Effector memory CD4-positive, alpha-beta T cell (primary cell): ENCODE data around the gene WHAMM.

Experiments
- DNase-seq, 3 donors: peaks; one replicate each; pipeline ENCODE4 v3.0.0-alpha.2; 2020
- H3K27ac ChIP-seq: 2 replicates; pipeline ENCODE4 v1.7.0; 2013; ENCODE audit warnings: mild to moderate bottlenecking, low read length, moderate library complexity; ENCODE audit not compliant: insufficient read depth, poor library complexity, severe bottlenecking
- H3K27me3 ChIP-seq: replicated peaks from 2 replicates; pipeline ENCODE4 v1.7.0; 2013; ENCODE audit warnings: mild to moderate bottlenecking, low read length; ENCODE audit not compliant: insufficient read depth, control insufficient read depth, poor library complexity, severe bottlenecking
- H3K36me3 ChIP-seq: 2 replicates; pipeline ENCODE4 v1.7.0; 2013; ENCODE audit warnings: mild to moderate bottlenecking, low read length, moderate library complexity; ENCODE audit not compliant: control insufficient read depth, insufficient read depth
- H3K4me1 ChIP-seq: 2 replicates; pipeline ENCODE4 v1.7.0; 2013; ENCODE audit warnings: low read length, mild to moderate bottlenecking; ENCODE audit not compliant: control insufficient read depth, insufficient read depth, poor library complexity, severe bottlenecking
- H3K4me3 ChIP-seq: 2 replicates; pipeline ENCODE4 v1.7.0; 2013; ENCODE audit warnings: low read length, low read depth, mild to moderate bottlenecking; ENCODE audit not compliant: insufficient read depth, poor library complexity, severe bottlenecking
- H3K9me3 ChIP-seq: 2 replicates; pipeline ENCODE4 v1.7.0; 2013; ENCODE audit warnings: mild to moderate bottlenecking, low read length, moderate library complexity; ENCODE audit not compliant: control insufficient read depth

Gene WHAMM

DNA sequence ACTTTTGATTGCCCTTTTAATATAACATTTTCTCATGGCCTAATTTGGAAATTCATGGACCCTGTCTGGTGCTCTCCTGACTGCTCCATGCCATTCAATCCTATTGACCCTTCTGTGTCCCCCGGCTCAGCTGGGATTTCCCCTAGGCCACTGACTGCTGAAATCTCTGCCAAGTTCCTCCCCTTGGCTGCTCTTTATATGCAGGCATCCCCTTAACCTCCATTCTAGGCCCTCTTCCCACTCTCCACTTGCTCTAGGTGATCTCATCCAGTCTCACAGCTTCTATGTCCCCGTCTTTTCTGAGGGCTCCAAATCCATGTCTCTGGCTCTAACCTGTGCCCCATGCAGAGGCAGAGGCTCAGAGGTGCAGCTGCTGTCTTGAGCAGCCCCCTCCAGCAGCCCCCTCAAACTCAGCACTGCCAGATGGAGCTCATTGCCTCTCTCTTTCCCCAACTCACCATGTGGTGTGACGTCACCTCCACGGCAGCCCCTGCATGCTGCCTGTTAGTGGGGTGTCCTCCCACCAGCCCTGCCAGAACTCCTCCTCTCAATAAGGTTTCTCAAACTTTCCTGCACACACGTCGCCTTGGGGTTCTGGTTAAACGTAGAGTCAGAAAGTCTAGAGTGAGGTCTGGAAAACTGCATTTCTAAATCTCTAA lies 10.1 kb upstream of the WHAMM start:
- Histone ChIP-seq H3K27ac (no peak overlapping the region), H3K9me3 (no peaks in the 10 kb centered on the region), H3K4me1 (no peaks in the 10 kb centered on the region), H3K27me3 (peaks cover 9% of the 10 kb centered on the region), H3K36me3 (no peaks in the 10 kb centered on the region), H3K4me3 (no peak overlapping the region)
- no peak for DNase-seq

DNA sequence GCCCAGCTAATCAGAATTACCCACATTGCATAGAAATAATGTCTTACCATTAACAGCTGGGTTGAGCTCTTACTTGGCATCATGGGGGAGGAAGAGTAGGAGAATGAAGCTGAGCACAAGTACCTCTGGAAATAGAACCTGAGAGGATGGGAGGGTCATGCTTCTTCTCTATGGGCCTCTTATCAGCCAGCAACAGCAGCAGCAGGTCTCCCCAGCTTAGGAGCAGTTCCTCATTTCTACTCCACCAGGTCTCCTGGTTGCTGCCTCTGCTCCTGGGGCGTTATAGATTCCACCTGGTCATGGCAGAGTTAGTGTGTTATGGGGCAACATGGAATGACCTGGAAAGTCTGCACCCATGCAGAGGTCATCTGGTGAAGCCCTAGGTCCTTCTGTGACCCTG lies 6.9 kb upstream of the WHAMM start:
- H3K4me1 ChIP-seq: no peaks in the 10 kb centered on the region
- no peak for DNase-seq
- H3K9me3 ChIP-seq: no peaks in the 10 kb centered on the region
- H3K4me3 ChIP-seq: no peak overlapping the region
- peaks cover 9% of the 10 kb centered on the region for H3K27me3 ChIP-seq
- H3K36me3 ChIP-seq: no peaks in the 10 kb centered on the region
- H3K27ac ChIP-seq: no peak overlapping the region

DNA sequence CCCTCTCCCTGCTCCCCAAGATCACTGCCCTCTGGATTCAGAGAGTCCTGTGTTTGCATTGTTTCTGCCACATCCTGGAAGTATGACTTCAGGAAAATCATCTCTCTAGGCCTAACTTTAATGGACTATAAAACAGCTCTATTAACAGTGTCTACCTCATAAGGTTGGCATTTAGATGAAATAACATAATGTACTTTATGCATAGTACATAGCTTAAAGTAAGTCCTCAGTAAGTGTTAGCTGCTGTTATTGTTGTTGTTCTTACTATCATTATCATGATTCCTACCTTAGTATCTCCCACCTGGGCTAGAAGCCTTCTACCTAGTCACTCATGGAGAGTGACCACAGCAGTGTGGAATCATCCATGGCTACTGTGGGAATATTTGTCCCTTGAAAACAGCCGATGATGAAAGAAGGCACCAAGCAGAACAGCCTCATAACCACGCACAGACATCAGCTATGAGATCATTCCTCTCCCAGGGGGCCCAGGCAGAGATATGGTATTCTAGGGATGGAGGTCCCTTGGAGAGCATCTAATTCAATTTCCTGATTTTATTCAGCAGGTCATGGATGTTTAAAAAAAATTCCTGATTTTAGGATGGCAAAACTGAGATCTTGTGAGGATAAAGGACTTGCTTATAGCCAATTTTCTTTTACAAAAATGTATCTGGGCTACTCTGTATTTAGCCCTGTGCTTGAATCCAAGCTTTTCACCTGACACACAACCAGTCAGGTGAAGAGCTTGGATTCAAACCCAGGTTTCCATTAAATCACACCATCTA lies 5.4 kb upstream of the WHAMM start:
- Histone ChIP-seq H3K36me3 (no peaks in the 10 kb centered on the region), H3K27ac (no peak overlapping the region), H3K4me1 (peaks cover 1% of the 10 kb centered on the region), H3K9me3 (no peaks in the 10 kb centered on the region), H3K4me3 (no peak overlapping the region), H3K27me3 (peaks cover 8% of the 10 kb centered on the region)
- DNase-seq: no peak

DNA sequence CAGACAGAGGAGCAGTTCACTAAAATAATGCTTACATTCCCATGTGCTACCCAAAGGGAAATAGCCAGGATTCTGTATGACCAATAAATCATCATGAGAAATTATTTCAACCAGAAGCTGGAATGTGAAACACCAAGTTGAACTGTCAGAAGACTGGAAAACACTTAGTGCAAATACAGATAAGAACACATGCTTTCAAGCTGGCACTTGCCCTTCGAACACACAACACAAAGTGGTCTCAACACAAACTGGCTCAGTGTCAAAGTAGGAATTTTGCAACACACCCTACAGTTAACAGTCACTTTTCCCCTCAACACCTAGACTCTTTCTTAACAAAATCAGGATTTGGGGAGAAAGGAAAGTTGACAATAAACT lies 4.9 kb upstream of the WHAMM start:
- DNase-seq: no peak
- H3K4me3 ChIP-seq: no peak overlapping the region
- peaks cover 4% of the 10 kb centered on the region for H3K4me1 ChIP-seq
- H3K27ac ChIP-seq: no peak overlapping the region
- H3K36me3 ChIP-seq: no peaks in the 10 kb centered on the region
- peaks cover 2% of the 10 kb centered on the region for H3K27me3 ChIP-seq
- H3K9me3 ChIP-seq: no peaks in the 10 kb centered on the region

DNA sequence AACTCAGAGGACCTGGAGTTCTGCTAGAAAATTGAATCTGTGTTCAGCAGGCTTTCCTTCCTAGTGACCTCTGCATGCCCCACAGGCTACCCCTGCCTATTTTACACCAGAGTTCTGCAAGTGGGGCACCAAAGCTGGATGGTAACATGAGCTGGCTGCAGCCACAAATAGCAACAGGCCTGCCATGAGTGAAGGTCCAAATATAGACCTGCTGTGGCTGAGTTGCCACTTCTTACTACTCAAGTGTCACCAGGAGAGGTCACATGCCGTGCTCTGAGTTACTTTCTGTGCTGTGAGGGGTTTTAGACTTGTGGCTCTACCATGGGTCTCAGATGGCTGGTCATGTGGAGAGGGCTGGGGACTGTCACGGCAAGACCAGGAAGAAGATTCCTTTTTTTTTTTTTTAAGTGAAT lies 3.4 kb upstream of the WHAMM start, which contains the start of gene FSD2:
FSD2 (minus strand) TSS at position 76 of the 413 bp plus-strand sequence. CDS start 18,679 bp downstream, outside the sequence.
- no peaks in the 10 kb centered on the region for H3K9me3 ChIP-seq
- no peak within 1 kb of the TSS for H3K27ac ChIP-seq
- no peak for DNase-seq
- no peaks in the 10 kb centered on the region for H3K36me3 ChIP-seq
- H3K4me1 ChIP-seq: peaks cover 4% of the 10 kb centered on the region
- no peaks in the 10 kb centered on the region for H3K27me3 ChIP-seq
- H3K4me3 ChIP-seq: no peak within 1 kb of the TSS

DNA sequence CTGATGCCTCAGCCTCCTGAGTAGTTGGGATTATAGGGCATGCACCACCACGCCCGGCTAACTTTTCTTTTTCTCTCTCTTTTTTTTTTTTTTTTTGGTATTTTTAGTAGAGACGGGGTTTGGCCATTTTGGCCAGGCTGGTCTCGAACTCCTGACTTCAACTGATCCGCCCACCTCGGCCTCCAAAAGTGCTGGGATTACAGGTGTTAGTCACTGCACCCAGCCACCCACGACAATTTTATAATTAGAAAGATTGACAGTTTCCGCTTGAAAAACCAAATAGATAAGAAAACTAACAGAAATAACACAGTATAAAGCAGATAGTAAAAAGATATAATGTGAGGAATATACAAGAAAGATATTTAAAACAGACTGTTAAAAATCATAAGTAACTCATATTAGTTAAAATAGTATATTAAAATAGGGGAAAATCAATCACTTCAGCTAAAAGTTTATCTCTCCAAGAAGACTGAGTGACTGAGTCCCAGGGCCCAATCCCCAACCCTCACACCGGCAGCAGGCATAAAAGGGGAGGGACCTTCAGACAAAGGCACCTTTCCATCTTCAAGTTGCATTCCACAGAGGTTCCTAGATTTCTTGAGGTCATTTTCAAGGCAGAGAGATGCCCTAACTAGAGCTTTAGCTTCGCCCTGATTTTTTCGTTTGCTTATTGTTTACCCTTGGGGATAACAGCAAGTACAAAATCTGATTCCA lies 1.4 kb upstream of the WHAMM start:
- Histone ChIP-seq H3K9me3 (no peaks in the 10 kb centered on the region), H3K4me1 (peaks cover 8% of the 10 kb centered on the region), H3K36me3 (peaks cover 4% of the 10 kb centered on the region), H3K27ac (no peak overlapping the region), H3K27me3 (no peaks in the 10 kb centered on the region), H3K4me3 (no peak overlapping the region)
- no peak for DNase-seq

DNA sequence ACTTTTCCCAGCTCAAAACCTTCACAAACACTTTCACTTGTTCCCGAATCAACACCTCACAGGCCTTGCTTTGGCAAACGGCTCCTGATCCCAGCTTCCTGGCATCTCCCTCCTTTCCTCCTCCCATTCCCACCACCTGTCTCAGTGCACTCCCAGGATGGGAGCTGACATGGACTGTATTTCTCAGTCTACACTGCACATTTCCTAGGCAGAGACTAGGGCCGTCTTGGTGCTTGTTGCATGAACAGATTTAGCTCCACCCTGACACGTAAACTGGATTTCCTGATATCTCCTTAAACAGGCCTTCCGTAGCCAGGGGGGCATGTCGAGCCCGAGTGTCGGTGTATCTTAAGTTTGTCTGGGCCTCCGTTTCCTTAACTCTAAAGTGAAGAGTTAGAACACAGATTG lies 790 bp upstream of the WHAMM start:
- no peak for DNase-seq
- H3K4me1 ChIP-seq: peaks cover 11% of the 10 kb centered on the region
- no peaks in the 10 kb centered on the region for H3K27me3 ChIP-seq
- no peak overlapping the region for H3K4me3 ChIP-seq
- no peaks in the 10 kb centered on the region for H3K9me3 ChIP-seq
- H3K27ac ChIP-seq: peak overlapping the region; percentile 99
- H3K36me3 ChIP-seq: peaks cover 8% of the 10 kb centered on the region

DNA sequence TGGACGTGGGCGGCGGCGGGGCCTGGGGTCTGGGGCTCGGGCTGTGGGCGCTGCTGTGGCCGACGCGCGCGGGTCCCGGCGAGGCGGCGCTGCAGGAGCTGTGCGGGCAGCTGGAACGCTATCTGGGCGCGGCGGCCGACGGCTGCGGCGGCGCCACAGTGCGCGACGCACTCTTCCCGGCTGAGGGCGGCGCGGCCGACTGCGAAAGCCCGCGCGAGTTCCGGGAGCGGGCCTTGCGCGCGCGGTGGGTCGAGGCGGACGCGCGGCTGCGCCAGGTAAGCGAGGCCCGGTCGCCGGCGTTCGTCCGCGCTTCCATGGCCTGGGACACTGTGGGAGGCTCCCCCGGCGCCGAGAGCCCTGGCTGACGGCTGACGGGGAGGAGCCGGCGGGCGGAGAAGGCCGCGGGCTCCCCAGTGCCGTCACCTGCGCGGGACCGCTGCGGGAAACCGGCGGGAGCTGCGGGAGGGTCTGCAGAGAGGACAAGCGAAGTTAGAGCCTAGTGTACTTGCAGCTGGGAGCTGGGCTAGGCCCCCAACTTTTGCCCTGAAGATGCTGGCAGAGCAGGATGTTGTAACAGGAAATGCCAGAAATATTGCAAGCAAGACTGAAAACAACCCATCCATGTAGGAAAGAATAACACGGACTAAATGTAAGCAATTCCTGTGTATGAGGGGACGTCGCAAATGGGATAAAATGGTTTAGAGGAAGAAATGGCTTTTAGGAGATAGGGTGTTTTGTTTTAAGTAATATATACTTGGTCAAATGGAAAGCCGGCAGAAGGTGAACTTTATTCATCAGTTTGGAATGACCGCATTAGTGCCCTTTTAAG lies 847 bp downstream of the WHAMM start:
- no peaks in the 10 kb centered on the region for H3K9me3 ChIP-seq
- H3K27ac ChIP-seq: peak overlapping the region; percentile 99
- H3K4me1 ChIP-seq: peaks cover 11% of the 10 kb centered on the region
- H3K27me3 ChIP-seq: no peaks in the 10 kb centered on the region
- peaks cover 17% of the 10 kb centered on the region for H3K36me3 ChIP-seq
- peak; percentile 4 to 13 (median 8) for DNase-seq
- peak overlapping the region; percentile 81 for H3K4me3 ChIP-seq

DNA sequence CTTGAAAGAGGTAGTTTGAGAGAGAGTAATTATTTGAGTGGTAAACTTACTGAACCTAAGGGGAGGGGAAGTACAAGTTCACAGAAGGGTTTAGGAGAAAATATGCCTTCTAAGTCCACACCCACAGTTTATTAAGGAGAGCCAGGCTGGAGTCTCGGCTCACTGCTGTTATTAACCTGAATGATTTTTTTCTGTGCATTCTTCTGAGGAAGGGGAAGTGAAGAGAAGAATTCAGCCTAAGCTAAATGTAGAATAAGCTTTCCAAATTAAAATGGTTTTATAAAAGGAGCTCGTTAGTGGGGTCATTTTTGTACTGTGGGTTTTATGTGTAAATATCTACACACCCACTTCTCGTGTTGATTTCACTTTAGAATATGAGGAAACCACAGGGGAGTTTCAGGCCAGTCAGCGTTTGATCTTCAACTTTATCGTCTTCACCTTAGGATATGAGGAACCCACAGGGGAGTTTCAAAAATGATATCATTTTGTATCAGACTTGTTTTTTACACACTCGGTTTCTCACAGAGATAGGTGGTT lies 1.5 kb downstream of the WHAMM start:
- peak overlapping the region; percentile 99 for H3K27ac ChIP-seq
- H3K36me3 ChIP-seq: peaks cover 24% of the 10 kb centered on the region
- no peaks in the 10 kb centered on the region for H3K9me3 ChIP-seq
- H3K4me1 ChIP-seq: peaks cover 11% of the 10 kb centered on the region
- H3K27me3 ChIP-seq: no peaks in the 10 kb centered on the region
- peak overlapping the region; percentile 81 for H3K4me3 ChIP-seq
- peak; percentile 38 to 47 (median 40) for DNase-seq
